SH-SY5Y (cell line): ENCODE measurements around the gene NTRK1.

ENCODE experiments used
- GATA2 ChIP-seq: IDR thresholded peaks from 2 replicates; pipeline ENCODE4 v1.6.1; 2011; ENCODE audit warnings: mild to moderate bottlenecking, low read depth, low read length
- GATA3 ChIP-seq: IDR thresholded peaks from 2 replicates; pipeline ENCODE4 v1.6.1; 2011; ENCODE audit warnings: low read depth, mild to moderate bottlenecking, low read length, moderate library complexity

NTRK1 gene

GRCh38 chr1:156899956-156900718 lies 39.5 kb downstream of the NTRK1 start:
- TF ChIP-seq GATA3 (no peak), GATA2 (no peak)

- TF ChIP-seq GATA2 (no peak), GATA3 (no peak)
Observed at GRCh38 chr1:156900896-156901589, 40.4 kb downstream of the NTRK1 start.

GRCh38 chr1:156901590-156901900 lies 40.9 kb downstream of the NTRK1 start:
- TF ChIP-seq GATA3 (no peak), GATA2 (no peak)

- no peak for TF ChIP-seq GATA2
- TF ChIP-seq GATA3: no peak
Observed at GRCh38 chr1:156901966-156902915, 41.6 kb downstream of the NTRK1 start.

GRCh38 chr1:156903328-156904091 lies 42.8 kb downstream of the NTRK1 start:
- TF ChIP-seq GATA3 (no peak), GATA2 (no peak)

GRCh38 chr1:156904187-156904959 lies 43.7 kb downstream of the NTRK1 start:
- TF ChIP-seq GATA3: no peak
- no peak for TF ChIP-seq GATA2

GRCh38 chr1:156905176-156905575 lies 44.5 kb downstream of the NTRK1 start:
- TF ChIP-seq GATA3: no peak
- TF ChIP-seq GATA2: no peak

GRCh38 chr1:156905651-156906050 lies 45.0 kb downstream of the NTRK1 start:
- no peak for TF ChIP-seq GATA3
- no peak for TF ChIP-seq GATA2

GRCh38 chr1:156906206-156906906 lies 45.7 kb downstream of the NTRK1 start:
- no peak for TF ChIP-seq GATA3
- no peak for TF ChIP-seq GATA2

- TF ChIP-seq GATA2 (no peak), GATA3 (no peak)
Observed at GRCh38 chr1:156908541-156908940, 47.9 kb downstream of the NTRK1 start.

- TF ChIP-seq GATA3: no peak
- TF ChIP-seq GATA2: no peak
Observed at GRCh38 chr1:156908955-156909354, 48.3 kb downstream of the NTRK1 start.

GRCh38 chr1:156909671-156910070 lies 49.0 kb downstream of the NTRK1 start:
- TF ChIP-seq GATA2 (no peak), GATA3 (no peak)
